GM12892 (cell line): ENCODE data around the gene IGLON5.

Source experiments
- DNase-seq: peaks from one replicate; pipeline ENCODE4 v3.0.0; 2011; ENCODE audit not compliant: insufficient read length
- FAIRE-seq: peaks from 2 replicates; lab custom pipeline; 2011; peaks lifted over from hg19 to GRCh38; lab: Jason Lieb, UNC
- POLR2A ChIP-seq: IDR thresholded peaks from 2 replicates; pipeline ENCODE4 v1.6.1; 2011; ENCODE audit warnings: low read depth, low read length, control low read depth
- POLR2AphosphoS5 ChIP-seq: IDR thresholded peaks from 2 replicates; pipeline ENCODE4 v1.6.1; 2011; ENCODE audit warnings: low read depth, low read length, control low read depth
- TAF1 ChIP-seq: IDR thresholded peaks from 2 replicates; pipeline ENCODE4 v1.6.1; 2011; ENCODE audit warnings: low read depth, mild to moderate bottlenecking, control low read depth, low read length, borderline replicate concordance

IGLON5 gene

GRCh38 chr19:51342631-51343569, 31.5 kb downstream of the IGLON5 start:
- TF ChIP-seq POLR2AphosphoS5, result no peak
- TF ChIP-seq POLR2A, result no peak
- no peak for TF ChIP-seq TAF1
- no peak for DNase-seq
- FAIRE-seq, result no peak

- FAIRE-seq, result no peak
These were observed 33.7 kb downstream of the IGLON5 start for GRCh38 chr19:51345076-51345620.

GRCh38 chr19:51346742-51347141, 35.3 kb downstream of the IGLON5 start:
- DNase-seq (no peak), FAIRE-seq (no peak)
- TF ChIP-seq POLR2AphosphoS5 (no peak), TAF1 (no peak), POLR2A (no peak)

More at GRCh38 chr19:51345076-51345620, 33.7 kb downstream of the IGLON5 start:
- DNase-seq, result no peak
- TF ChIP-seq POLR2A, result no peak
- no peak for TF ChIP-seq POLR2AphosphoS5

- TF ChIP-seq POLR2AphosphoS5, result no peak
- no peak for TF ChIP-seq POLR2A
- TF ChIP-seq TAF1, result no peak
- no peak for FAIRE-seq
- no peak for DNase-seq
These were observed 35.9 kb downstream of the IGLON5 start for GRCh38 chr19:51347209-51347928.

- FAIRE-seq (no peak), DNase-seq (no peak)
- TF ChIP-seq POLR2A (no peak), POLR2AphosphoS5 (no peak), TAF1 (no peak)
These were observed 40.0 kb downstream of the IGLON5 start for GRCh38 chr19:51351266-51351990.

- FAIRE-seq, result no peak
- no peak for TF ChIP-seq TAF1
- no peak for TF ChIP-seq POLR2AphosphoS5
- no peak for TF ChIP-seq POLR2A
- DNase-seq, result no peak
These were observed 41.4 kb downstream of the IGLON5 start for GRCh38 chr19:51352783-51353360.

GRCh38 chr19:51354103-51354741, 42.8 kb downstream of the IGLON5 start:
- TF ChIP-seq POLR2A, result no peak
- TF ChIP-seq POLR2AphosphoS5, result no peak
- TF ChIP-seq TAF1, result no peak
- FAIRE-seq, result no peak
- no peak for DNase-seq

- DNase-seq, result no peak
- FAIRE-seq, result no peak
These were observed 43.3 kb downstream of the IGLON5 start for GRCh38 chr19:51354742-51355148.

GRCh38 chr19:51356159-51356801, 44.8 kb downstream of the IGLON5 start:
- FAIRE-seq, result no peak
- TF ChIP-seq POLR2AphosphoS5, result no peak
- TF ChIP-seq TAF1, result no peak
- no peak for TF ChIP-seq POLR2A

More at GRCh38 chr19:51354742-51355148, 43.3 kb downstream of the IGLON5 start:
- TF ChIP-seq POLR2AphosphoS5, result no peak
- TF ChIP-seq TAF1, result no peak
- TF ChIP-seq POLR2A, result no peak

GRCh38 chr19:51357952-51358351, 46.5 kb downstream of the IGLON5 start:
- TF ChIP-seq TAF1, result no peak
- no peak for TF ChIP-seq POLR2A
- no peak for TF ChIP-seq POLR2AphosphoS5
- DNase-seq (no peak), FAIRE-seq (no peak)

More at GRCh38 chr19:51356159-51356801, 44.8 kb downstream of the IGLON5 start:
- DNase-seq, result no peak
